ENCODE data around the gene TSFM. TPM values are rescaled to one million over a fixed set of nuclear protein-coding genes. Genes with fewer than 3 reads are reported as not detected.

Gene TSFM
- total and polyA plus RNA-seq, 4 donors: 30.7 to 46.8 (median 36.5) TPM

DNA sequence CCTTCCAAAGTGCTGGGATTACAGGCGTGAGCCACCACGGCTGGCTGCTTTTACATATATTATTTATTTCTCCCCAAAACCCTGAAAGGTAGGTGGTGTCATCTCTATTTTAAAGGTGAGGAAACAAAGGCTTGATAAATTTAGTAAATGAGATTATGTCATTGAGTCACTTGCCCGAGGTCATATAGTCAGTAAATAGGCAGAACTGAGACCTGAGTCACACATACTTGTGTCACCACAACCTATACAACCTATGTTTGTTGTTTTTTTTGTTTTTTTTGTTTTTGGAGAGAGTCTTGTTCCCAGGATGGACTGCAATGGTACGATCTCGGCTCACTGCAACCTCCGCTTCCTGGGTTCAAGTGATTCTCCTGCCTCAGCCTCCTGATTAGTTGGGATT, 12.8 kb downstream of the TSFM start:
- Histone ChIP-seq H3K9me3 (ENCODE audit: control insufficient read depth, insufficient read depth, low read length) (no peaks in the 10 kb centered on the region), H3K27ac (ENCODE audit: low read depth, low read length) (no peak overlapping the region), H3K4me3 (ENCODE audit: low read depth, low read length) (no peak overlapping the region), H3K4me1 (ENCODE audit: control insufficient read depth, insufficient read depth, low read length) (no peaks in the 10 kb centered on the region), H3K36me3 (ENCODE audit: control insufficient read depth, insufficient read depth, low read length) (peaks cover 42% of the 10 kb centered on the region), H3K27me3 (ENCODE audit: control insufficient read depth, insufficient read depth, low read length) (no peaks in the 10 kb centered on the region)
- DNase-seq (ENCODE audit: low read depth in 4 of 6, low spot score in 6 of 6): no peak
- 100% methylated on average over 3 of the region's 6 CpGs for WGBS (ENCODE audit: insufficient coverage)

DNA sequence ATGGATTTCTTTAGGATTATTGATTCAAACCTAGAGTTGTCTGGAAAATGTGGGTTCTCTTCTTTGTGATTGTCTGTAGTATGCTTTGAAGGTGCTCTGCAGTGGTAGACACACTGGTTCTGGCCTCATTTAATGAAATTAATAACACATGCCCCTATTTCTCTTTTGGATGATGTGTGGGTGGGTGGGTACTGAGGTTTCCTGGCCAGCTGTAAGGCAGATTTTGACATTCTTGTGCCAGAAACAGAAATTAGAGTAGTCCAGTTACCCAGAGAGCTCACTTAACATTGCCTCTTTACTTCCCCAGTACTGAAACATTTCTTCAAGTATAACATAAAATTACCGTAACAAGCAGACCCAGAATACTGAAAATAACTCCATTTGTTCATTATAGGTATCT, 14.4 kb downstream of the TSFM start:
- Histone ChIP-seq H3K9me3 (ENCODE audit: control insufficient read depth, insufficient read depth, low read length) (no peaks in the 10 kb centered on the region), H3K4me1 (ENCODE audit: control insufficient read depth, insufficient read depth, low read length) (no peaks in the 10 kb centered on the region), H3K27me3 (ENCODE audit: control insufficient read depth, insufficient read depth, low read length) (no peaks in the 10 kb centered on the region), H3K27ac (ENCODE audit: low read depth, low read length) (no peak overlapping the region), H3K36me3 (ENCODE audit: control insufficient read depth, insufficient read depth, low read length) (peaks cover 42% of the 10 kb centered on the region), H3K4me3 (ENCODE audit: low read depth, low read length) (no peak overlapping the region)
- no peak for DNase-seq (ENCODE audit: low read depth in 4 of 6, low spot score in 6 of 6)
- WGBS (ENCODE audit: insufficient coverage): no CpG with 5 or more reads among the region's 1 CpG

DNA sequence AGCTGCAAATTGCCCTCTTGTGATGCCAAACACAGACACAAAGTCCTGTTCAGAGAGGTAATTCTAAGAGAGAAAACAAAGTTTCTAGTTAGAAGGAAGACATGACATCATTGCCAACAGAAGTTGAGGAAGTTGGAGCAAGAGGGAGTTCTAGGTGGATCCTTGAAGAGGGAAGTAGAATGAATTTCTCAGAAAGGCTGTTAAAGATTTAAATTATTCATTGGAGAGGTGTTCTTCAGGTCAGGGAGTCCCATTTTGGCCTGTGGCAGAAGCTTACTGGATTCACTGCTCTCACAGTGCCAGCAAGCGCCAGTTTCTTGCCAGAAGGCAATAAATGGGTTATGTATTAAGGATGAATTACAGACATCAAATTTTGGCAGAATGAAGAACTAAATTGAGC, 15.3 kb downstream of the TSFM start:
- no peak overlapping the region for H3K4me3 ChIP-seq (ENCODE audit: low read depth, low read length)
- H3K36me3 ChIP-seq (ENCODE audit: control insufficient read depth, insufficient read depth, low read length): peaks cover 42% of the 10 kb centered on the region
- H3K27ac ChIP-seq (ENCODE audit: low read depth, low read length): no peak overlapping the region
- H3K27me3 ChIP-seq (ENCODE audit: control insufficient read depth, insufficient read depth, low read length): no peaks in the 10 kb centered on the region
- no peak for DNase-seq (ENCODE audit: low read depth in 4 of 6, low spot score in 6 of 6)
- WGBS (ENCODE audit: insufficient coverage): 100% methylated on average over 1 of the region's 1 CpG
- no peaks in the 10 kb centered on the region for H3K9me3 ChIP-seq (ENCODE audit: control insufficient read depth, insufficient read depth, low read length)
- no peaks in the 10 kb centered on the region for H3K4me1 ChIP-seq (ENCODE audit: control insufficient read depth, insufficient read depth, low read length)

DNA sequence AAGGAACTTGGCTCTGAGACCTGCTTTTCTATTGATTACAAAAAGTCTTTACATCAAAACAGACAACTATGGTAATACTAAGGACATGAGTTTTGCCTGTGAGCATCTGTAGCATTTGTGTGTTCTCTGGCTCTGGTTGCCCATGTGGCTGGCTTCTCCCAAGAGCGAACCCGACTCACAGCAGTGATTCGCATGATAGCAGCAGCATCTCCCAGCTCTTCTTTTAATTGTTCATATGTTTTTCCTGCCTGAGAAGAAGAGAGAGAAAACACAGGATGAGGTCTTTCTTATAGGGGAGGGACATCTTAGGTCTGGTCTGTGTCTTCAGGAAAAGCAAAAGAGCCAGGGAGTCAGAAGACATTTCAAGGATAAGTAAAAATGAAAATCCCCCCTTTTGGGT, 18.4 kb downstream of the TSFM start:
- Histone ChIP-seq H3K27ac (ENCODE audit: low read depth, low read length) (no peak overlapping the region), H3K4me1 (ENCODE audit: control insufficient read depth, insufficient read depth, low read length) (no peaks in the 10 kb centered on the region), H3K9me3 (ENCODE audit: control insufficient read depth, insufficient read depth, low read length) (no peaks in the 10 kb centered on the region), H3K27me3 (ENCODE audit: control insufficient read depth, insufficient read depth, low read length) (no peaks in the 10 kb centered on the region), H3K4me3 (ENCODE audit: low read depth, low read length) (no peak overlapping the region), H3K36me3 (ENCODE audit: control insufficient read depth, insufficient read depth, low read length) (peaks cover 40% of the 10 kb centered on the region)
- DNase-seq (ENCODE audit: low read depth in 4 of 6, low spot score in 6 of 6): no peak
- WGBS (ENCODE audit: insufficient coverage): no CpG with 5 or more reads among the region's 3 CpGs

DNA sequence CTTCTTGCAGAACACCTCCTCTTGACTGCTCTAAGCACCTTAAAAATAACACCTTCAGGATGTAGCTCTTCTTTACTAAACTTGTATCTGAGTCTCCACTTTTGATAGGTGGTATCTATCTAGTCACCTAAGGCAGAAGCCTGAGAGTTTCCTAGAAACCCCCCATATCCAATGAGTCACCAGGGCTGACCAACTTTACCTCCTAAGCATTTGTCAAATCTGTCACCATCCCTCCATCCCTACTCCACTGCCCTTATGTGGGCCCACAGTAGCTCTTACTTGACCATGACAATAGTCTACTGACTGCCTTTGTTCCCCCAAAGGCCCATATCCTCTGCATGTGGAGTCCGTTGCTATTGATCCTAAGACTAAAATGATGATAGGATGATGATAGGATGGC, 20.0 kb downstream of the TSFM start:
- no CpG with 5 or more reads among the region's 1 CpG for WGBS (ENCODE audit: insufficient coverage)
- H3K36me3 ChIP-seq (ENCODE audit: control insufficient read depth, insufficient read depth, low read length): peaks cover 44% of the 10 kb centered on the region

DNA sequence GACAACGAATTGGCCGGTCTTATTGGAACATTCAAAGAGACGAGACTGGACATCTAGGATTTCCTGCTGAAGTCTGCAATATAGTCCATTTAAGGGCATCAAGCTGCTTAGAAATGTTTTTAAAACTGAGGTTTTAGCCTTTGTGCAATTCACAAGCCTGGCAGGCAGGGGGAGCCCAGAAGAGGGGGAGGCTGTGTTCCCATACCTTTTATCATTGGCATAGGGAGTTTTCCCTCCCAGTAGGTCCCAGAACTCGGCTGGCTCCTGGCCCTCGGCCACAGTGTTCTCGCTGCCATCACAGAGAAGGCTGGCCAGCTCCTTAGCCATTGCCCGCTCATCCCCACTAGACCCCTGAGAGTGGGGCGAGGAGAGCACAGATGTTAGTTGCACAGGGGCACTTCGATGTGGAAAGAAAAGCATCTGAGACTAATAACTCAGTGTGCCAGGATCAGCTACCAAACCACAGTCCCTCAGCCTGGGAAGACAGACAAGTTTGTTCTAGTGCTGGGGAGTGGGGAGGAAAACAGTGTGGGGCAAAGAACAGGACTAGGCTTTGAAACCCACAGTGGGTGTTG, 20.8 kb downstream of the TSFM start:
- peak in 2 of 6 donors; percentile 37 to 53 for DNase-seq (ENCODE audit: low read depth in 4 of 6, low spot score in 6 of 6)
- no peaks in the 10 kb centered on the region for H3K9me3 ChIP-seq (ENCODE audit: control insufficient read depth, insufficient read depth, low read length)
- no peaks in the 10 kb centered on the region for H3K27me3 ChIP-seq (ENCODE audit: control insufficient read depth, insufficient read depth, low read length)
- WGBS (ENCODE audit: insufficient coverage): 65% methylated on average over 3 of the region's 9 CpGs
- no peaks in the 10 kb centered on the region for H3K4me1 ChIP-seq (ENCODE audit: control insufficient read depth, insufficient read depth, low read length)
- no peak overlapping the region for H3K4me3 ChIP-seq (ENCODE audit: low read depth, low read length)
- peaks cover 51% of the 10 kb centered on the region for H3K36me3 ChIP-seq (ENCODE audit: control insufficient read depth, insufficient read depth, low read length)
- H3K27ac ChIP-seq (ENCODE audit: low read depth, low read length): no peak overlapping the region

More for the DNA sequence above, 20.0 kb downstream of the TSFM start:
- Histone ChIP-seq H3K9me3 (ENCODE audit: control insufficient read depth, insufficient read depth, low read length) (no peaks in the 10 kb centered on the region), H3K27me3 (ENCODE audit: control insufficient read depth, insufficient read depth, low read length) (no peaks in the 10 kb centered on the region), H3K27ac (ENCODE audit: low read depth, low read length) (no peak overlapping the region), H3K4me3 (ENCODE audit: low read depth, low read length) (no peak overlapping the region), H3K4me1 (ENCODE audit: control insufficient read depth, insufficient read depth, low read length) (no peaks in the 10 kb centered on the region)
- no peak for DNase-seq (ENCODE audit: low read depth in 4 of 6, low spot score in 6 of 6)

DNA sequence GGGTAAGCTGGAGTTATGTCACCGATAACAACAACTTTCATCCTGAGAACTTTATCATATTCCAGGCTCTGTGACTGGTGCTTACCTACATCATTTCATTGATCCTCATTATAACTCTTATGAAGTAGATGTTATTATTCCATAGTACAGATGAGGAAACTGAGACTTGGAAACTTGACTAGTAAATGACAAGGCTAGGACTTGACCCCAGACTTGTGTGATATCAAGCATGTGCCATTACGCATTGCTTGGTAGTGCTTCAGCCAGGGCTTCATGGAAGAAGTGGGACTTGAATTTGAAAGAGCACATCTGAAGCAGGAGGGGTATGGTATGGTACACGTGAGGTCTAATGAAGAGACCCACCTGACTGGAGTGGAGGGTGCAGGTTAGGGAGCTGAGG, 24.1 kb downstream of the TSFM start:
- Histone ChIP-seq H3K4me1 (ENCODE audit: control insufficient read depth, insufficient read depth, low read length) (no peaks in the 10 kb centered on the region), H3K9me3 (ENCODE audit: control insufficient read depth, insufficient read depth, low read length) (no peaks in the 10 kb centered on the region), H3K27me3 (ENCODE audit: control insufficient read depth, insufficient read depth, low read length) (no peaks in the 10 kb centered on the region), H3K36me3 (ENCODE audit: control insufficient read depth, insufficient read depth, low read length) (peaks cover 57% of the 10 kb centered on the region), H3K4me3 (ENCODE audit: low read depth, low read length) (no peak overlapping the region), H3K27ac (ENCODE audit: low read depth, low read length) (no peak overlapping the region)
- WGBS (ENCODE audit: insufficient coverage): 94% methylated on average over 2 of the region's 3 CpGs
- no peak for DNase-seq (ENCODE audit: low read depth in 4 of 6, low spot score in 6 of 6)

DNA sequence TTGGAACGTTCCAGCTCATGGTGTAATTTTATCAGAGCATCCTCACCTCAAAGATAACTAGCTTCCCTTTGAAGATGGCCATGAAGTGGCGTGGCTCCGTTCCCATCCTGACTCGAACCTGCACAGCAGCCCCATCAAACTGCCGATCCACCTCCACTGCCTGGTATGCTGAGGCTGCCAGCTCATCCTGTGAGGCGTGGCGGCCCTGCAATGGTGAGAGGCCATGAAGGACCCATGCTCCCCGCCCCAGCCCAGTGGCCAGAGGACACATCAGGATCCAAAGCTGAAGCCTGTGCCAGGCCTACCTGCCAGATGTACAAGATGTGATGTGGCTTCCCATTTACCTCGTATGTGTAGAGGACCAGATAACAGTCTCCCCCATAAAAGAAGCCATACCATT, 24.7 kb downstream of the TSFM start:
- no peak for DNase-seq (ENCODE audit: low read depth in 4 of 6, low spot score in 6 of 6)
- H3K27ac ChIP-seq (ENCODE audit: low read depth, low read length): no peak overlapping the region
- 98% methylated on average over 7 of the region's 9 CpGs for WGBS (ENCODE audit: insufficient coverage)
- H3K4me1 ChIP-seq (ENCODE audit: control insufficient read depth, insufficient read depth, low read length): no peaks in the 10 kb centered on the region
- H3K36me3 ChIP-seq (ENCODE audit: control insufficient read depth, insufficient read depth, low read length): peaks cover 55% of the 10 kb centered on the region
- no peak overlapping the region for H3K4me3 ChIP-seq (ENCODE audit: low read depth, low read length)
- H3K27me3 ChIP-seq (ENCODE audit: control insufficient read depth, insufficient read depth, low read length): no peaks in the 10 kb centered on the region
- no peaks in the 10 kb centered on the region for H3K9me3 ChIP-seq (ENCODE audit: control insufficient read depth, insufficient read depth, low read length)

DNA sequence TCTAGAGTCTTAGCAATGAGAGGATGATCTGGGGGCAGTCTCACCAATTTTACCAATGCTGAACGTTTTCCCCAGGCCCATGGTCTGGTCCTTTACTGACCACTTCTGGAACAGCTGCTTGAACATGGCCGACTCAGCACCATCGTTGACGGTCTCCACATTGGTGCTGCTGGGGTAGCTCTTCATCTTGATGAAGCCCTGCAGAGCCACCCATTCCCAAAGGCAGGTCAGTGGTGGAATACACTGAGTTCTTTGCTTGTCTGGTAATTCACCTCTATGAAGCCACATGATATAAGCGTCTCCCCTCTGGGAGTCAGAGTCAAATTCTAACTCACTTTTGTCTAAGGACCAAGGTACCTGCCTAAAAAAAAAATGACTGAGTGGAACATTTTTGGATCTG, 25.8 kb downstream of the TSFM start:
- 92% methylated on average over 4 of the region's 5 CpGs for whole genome bisulfite sequencing (ENCODE audit: insufficient coverage)
- H3K4me3 ChIP-seq (ENCODE audit: low read depth, low read length): no peak overlapping the region
- no peaks in the 10 kb centered on the region for H3K4me1 ChIP-seq (ENCODE audit: control insufficient read depth, insufficient read depth, low read length)
- peaks cover 56% of the 10 kb centered on the region for H3K36me3 ChIP-seq (ENCODE audit: control insufficient read depth, insufficient read depth, low read length)
- no peak for DNase-seq (ENCODE audit: low read depth in 4 of 6, low spot score in 6 of 6)
- H3K9me3 ChIP-seq (ENCODE audit: control insufficient read depth, insufficient read depth, low read length): no peaks in the 10 kb centered on the region
- no peak overlapping the region for H3K27ac ChIP-seq (ENCODE audit: low read depth, low read length)
- no peaks in the 10 kb centered on the region for H3K27me3 ChIP-seq (ENCODE audit: control insufficient read depth, insufficient read depth, low read length)

DNA sequence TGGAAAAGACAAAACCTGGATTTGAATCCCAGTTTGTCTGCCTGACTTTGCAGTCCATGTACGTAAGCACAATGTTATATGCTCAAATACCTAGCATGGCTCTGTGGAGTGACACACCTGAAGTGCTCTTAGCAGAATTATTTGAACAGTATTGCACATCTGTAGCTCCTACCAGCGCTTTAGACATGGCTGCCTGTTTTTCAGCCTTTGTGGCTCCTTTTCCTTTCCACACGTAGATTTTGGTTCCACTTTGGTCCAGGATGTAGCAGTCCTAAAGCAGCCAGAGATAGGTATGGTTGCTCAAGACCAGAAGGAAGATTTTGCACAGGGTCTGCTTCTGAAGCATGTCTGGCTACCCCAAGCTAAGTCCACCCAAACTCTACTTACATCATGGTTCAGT, 26.8 kb downstream of the TSFM start:
- WGBS (ENCODE audit: insufficient coverage): 96% methylated on average over 3 of the region's 3 CpGs
- Histone ChIP-seq H3K36me3 (ENCODE audit: control insufficient read depth, insufficient read depth, low read length) (peaks cover 60% of the 10 kb centered on the region), H3K9me3 (ENCODE audit: control insufficient read depth, insufficient read depth, low read length) (no peaks in the 10 kb centered on the region), H3K4me3 (ENCODE audit: low read depth, low read length) (no peak overlapping the region), H3K27me3 (ENCODE audit: control insufficient read depth, insufficient read depth, low read length) (no peaks in the 10 kb centered on the region), H3K27ac (ENCODE audit: low read depth, low read length) (no peak overlapping the region), H3K4me1 (ENCODE audit: control insufficient read depth, insufficient read depth, low read length) (peaks cover 6% of the 10 kb centered on the region)
- no peak for DNase-seq (ENCODE audit: low read depth in 4 of 6, low spot score in 6 of 6)

All from spinal cord (tissue), 10 donors.